Measurements from ENCODE around the gene CREB5. TPM values are rescaled to one million over a fixed set of nuclear protein-coding genes. Genes with fewer than 3 reads are reported as not detected.
"Not testable (repeated sequence)": the region's sequence is repeated elsewhere in the genome, so short reads cannot be mapped to it uniquely, and the experiment has no call there.

Gene CREB5
- total RNA-seq, 1 experiment from 2014 or later = 5.2 TPM

- CTCF ChIA-PET = no interaction called here
- no peak for ATAC-seq
Observed at GRCh38 chr7:28395831-28396230, 16.5 kb upstream of the CREB5 start.

GRCh38 chr7:28397141-28397540 lies 15.2 kb upstream of the CREB5 start:
- intact Hi-C loops (cut with micrococcal nuclease) = no loop called here
- Histone ChIP-seq H3K4me1 (ENCODE audit: insufficient read depth, low read length) (no peaks in the 10 kb centered on the region), H4K20me1 (ENCODE audit: low read length) (no peaks in the 10 kb centered on the region), H3K36me3 (ENCODE audit: low read depth, low read length) (no peaks in the 10 kb centered on the region), H3K79me2 (ENCODE audit: low read length) (no peaks in the 10 kb centered on the region), H2AFZ (ENCODE audit: low read length) (no peak overlapping the region), H3K9me3 (ENCODE audit: low read length) (no peaks in the 10 kb centered on the region), H3K4me2 (ENCODE audit: low read length) (no peak overlapping the region), H3K9ac (ENCODE audit: low read length) (no peak overlapping the region), H3K4me3 (ENCODE audit: low read length) (no peak overlapping the region), H3K27ac (ENCODE audit: low read length) (no peak overlapping the region), H3K27me3 (ENCODE audit: low read length) (no peaks in the 10 kb centered on the region), H3F3A (ENCODE audit: low read length, unreplicated experiment) (no peaks in the 10 kb centered on the region), H3K9me2 (replicated peaks; ENCODE audit: low read length) (no peaks in the 10 kb centered on the region)
- ChIA-PET POLR2A (ENCODE audit: unreplicated experiment) (no interaction called here), CTCF (no interaction called here)
- TF ChIP-seq CTCF (conservative IDR thresholded peaks at IDR 0.05; ENCODE audit: low read depth, low read length) (no peak), EZH2phosphoT487 (IDR thresholded peaks at IDR 0.05; ENCODE audit: borderline replicate concordance, low read length) (no peak), EZH2 (IDR thresholded peaks at IDR 0.05; ENCODE audit: low read length, unreplicated experiment) (no peak)
- no peak for DNase-seq
- no peak for ATAC-seq
- BruUV-seq (replicated peaks) = no TSS peak

More at GRCh38 chr7:28395831-28396230, 16.5 kb upstream of the CREB5 start:
- no peaks in the 10 kb centered on the region for H4K20me1 ChIP-seq (ENCODE audit: low read length)
- POLR2A ChIA-PET (ENCODE audit: unreplicated experiment) = no interaction called here
- no TSS peak for BruUV-seq (replicated peaks)
- H3K79me2 ChIP-seq (ENCODE audit: low read length) = no peaks in the 10 kb centered on the region
- H3K27me3 ChIP-seq (ENCODE audit: low read length) = no peaks in the 10 kb centered on the region
- H3K9ac ChIP-seq (ENCODE audit: low read length) = no peak overlapping the region
- H3K4me3 ChIP-seq (ENCODE audit: low read length) = no peak overlapping the region
- no peaks in the 10 kb centered on the region for H3K36me3 ChIP-seq (ENCODE audit: low read depth, low read length)
- H2AFZ ChIP-seq (ENCODE audit: low read length) = no peak overlapping the region
- H3K9me3 ChIP-seq (ENCODE audit: low read length) = no peaks in the 10 kb centered on the region
- DNase-seq = no peak
- no peak overlapping the region for H3K27ac ChIP-seq (ENCODE audit: low read length)
- H3K4me1 ChIP-seq (ENCODE audit: insufficient read depth, low read length) = no peaks in the 10 kb centered on the region
- H3K4me2 ChIP-seq (ENCODE audit: low read length) = no peak overlapping the region
- H3F3A ChIP-seq (ENCODE audit: low read length, unreplicated experiment) = no peaks in the 10 kb centered on the region
- no peaks in the 10 kb centered on the region for H3K9me2 ChIP-seq (replicated peaks; ENCODE audit: low read length)
- intact Hi-C loops (cut with micrococcal nuclease) = no loop called here
- no peak for TF ChIP-seq CTCF (conservative IDR thresholded peaks at IDR 0.05; ENCODE audit: low read depth, low read length)
- TF ChIP-seq EZH2phosphoT487 (IDR thresholded peaks at IDR 0.05; ENCODE audit: borderline replicate concordance, low read length) = no peak
- TF ChIP-seq EZH2 (IDR thresholded peaks at IDR 0.05; ENCODE audit: low read length, unreplicated experiment) = no peak

- H2AFZ ChIP-seq (ENCODE audit: low read length) = no peak overlapping the region
- no peaks in the 10 kb centered on the region for H3K9me3 ChIP-seq (ENCODE audit: low read length)
- H3K9ac ChIP-seq (ENCODE audit: low read length) = no peak overlapping the region
- no peaks in the 10 kb centered on the region for H3K36me3 ChIP-seq (ENCODE audit: low read depth, low read length)
- no peaks in the 10 kb centered on the region for H3K27me3 ChIP-seq (ENCODE audit: low read length)
- no TSS peak for BruUV-seq (replicated peaks)
- POLR2A ChIA-PET (ENCODE audit: unreplicated experiment) = interaction anchor here (0.6 kb wide), 1 partner anchor 772 kb away, joined by 11 read pairs; no protein-coding TSS in a partner anchor
- CTCF ChIA-PET = no interaction called here
- intact Hi-C loops (cut with micrococcal nuclease) = no loop called here
- H4K20me1 ChIP-seq (ENCODE audit: low read length) = no peaks in the 10 kb centered on the region
- H3F3A ChIP-seq (ENCODE audit: low read length, unreplicated experiment) = no peaks in the 10 kb centered on the region
- DNase-seq = no peak
- TF ChIP-seq CTCF (conservative IDR thresholded peaks at IDR 0.05; ENCODE audit: low read depth, low read length) (no peak), EZH2phosphoT487 (IDR thresholded peaks at IDR 0.05; ENCODE audit: borderline replicate concordance, low read length) (no peak), EZH2 (IDR thresholded peaks at IDR 0.05; ENCODE audit: low read length, unreplicated experiment) (no peak)
- no peak overlapping the region for H3K4me3 ChIP-seq (ENCODE audit: low read length)
- H3K4me2 ChIP-seq (ENCODE audit: low read length) = no peak overlapping the region
- H3K4me1 ChIP-seq (ENCODE audit: insufficient read depth, low read length) = peaks cover 2% of the 10 kb centered on the region; the same call in 1 of the 2 replicates
- H3K27ac ChIP-seq (ENCODE audit: low read length) = no peak overlapping the region
- H3K79me2 ChIP-seq (ENCODE audit: low read length) = no peaks in the 10 kb centered on the region
- ATAC-seq = no peak
- H3K9me2 ChIP-seq (replicated peaks; ENCODE audit: low read length) = no peaks in the 10 kb centered on the region
Observed at GRCh38 chr7:28400838-28401360, 11.4 kb upstream of the CREB5 start.

- H3F3A ChIP-seq (ENCODE audit: low read length, unreplicated experiment); H3K9me3 ChIP-seq (ENCODE audit: low read length); H3K9ac ChIP-seq (ENCODE audit: low read length); intact Hi-C loops (cut with micrococcal nuclease); H3K4me2 ChIP-seq (ENCODE audit: low read length); H3K9me2 ChIP-seq (replicated peaks; ENCODE audit: low read length); DNase-seq; H3K27me3 ChIP-seq (ENCODE audit: low read length); H3K36me3 ChIP-seq (ENCODE audit: low read depth, low read length); ATAC-seq; POLR2A ChIA-PET (ENCODE audit: unreplicated experiment); H2AFZ ChIP-seq (ENCODE audit: low read length); BruUV-seq (replicated peaks); CTCF ChIA-PET; H4K20me1 ChIP-seq (ENCODE audit: low read length); H3K79me2 ChIP-seq (ENCODE audit: low read length); H3K4me3 ChIP-seq (ENCODE audit: low read length); H3K27ac ChIP-seq (ENCODE audit: low read length); H3K4me1 ChIP-seq (ENCODE audit: insufficient read depth, low read length): not testable (repeated sequence)
Observed at GRCh38 chr7:28401567-28401966, 10.8 kb upstream of the CREB5 start.

Measured in PC-3 (cell line).